Measurements from ENCODE around the gene SBNO2.
A peak's percentile ranks its signal among the peaks of the same experiment; 100 is the strongest.

Gene SBNO2

GRCh38 chr19:1097810-1098176 is 76.3 kb downstream of the SBNO2 start:
- DNase-seq (ENCODE audit: low spot score) = no peak

GRCh38 chr19:1094978-1095701 is 78.9 kb downstream of the SBNO2 start, which contains the start of gene POLR2E:
TSS of gene POLR2E (minus strand) at chr19:1095375. CDS start at chr19:1095315, 60 bp downstream.
- TF ChIP-seq CTCF (IDR thresholded peaks at IDR 0.05; ENCODE audit: extremely low read depth, missing control alignments) = no peak
- DNase-seq (ENCODE audit: low spot score) = peak; percentile 98

More at GRCh38 chr19:1097810-1098176, 76.3 kb downstream of the SBNO2 start:
- no peak for TF ChIP-seq CTCF (IDR thresholded peaks at IDR 0.05; ENCODE audit: extremely low read depth, missing control alignments)

- TF ChIP-seq CTCF (IDR thresholded peaks at IDR 0.05; ENCODE audit: extremely low read depth, missing control alignments) = no peak
- DNase-seq (ENCODE audit: low spot score) = no peak
These were observed 79.5 kb downstream of the SBNO2 start for GRCh38 chr19:1094655-1094977.

- no peak for TF ChIP-seq CTCF (IDR thresholded peaks at IDR 0.05; ENCODE audit: extremely low read depth, missing control alignments)
- no peak for DNase-seq (ENCODE audit: low spot score)
These were observed 80.1 kb downstream of the SBNO2 start for GRCh38 chr19:1093811-1094553.

GRCh38 chr19:1093330-1093729 is 80.7 kb downstream of the SBNO2 start:
- DNase-seq (ENCODE audit: low spot score) = no peak
- no peak for TF ChIP-seq CTCF (IDR thresholded peaks at IDR 0.05; ENCODE audit: extremely low read depth, missing control alignments)

- no peak for TF ChIP-seq CTCF (IDR thresholded peaks at IDR 0.05; ENCODE audit: extremely low read depth, missing control alignments)
- DNase-seq (ENCODE audit: low spot score) = no peak
These were observed 82.4 kb downstream of the SBNO2 start for GRCh38 chr19:1091544-1092175.
